Natural killer cell (primary cell): ENCODE data around the gene ETV6. TPM values are rescaled to one million over a fixed set of nuclear protein-coding genes. Genes with fewer than 3 reads are reported as not detected.

Source experiments
- ATAC-seq, 3 donors: fragments of 150-1000 bp in 2 of 3; fragments of 200-7000 bp in 1 of 3; cut with Tn5 transposase; 1 replicate in 1 of 3; 2 replicates in 2 of 3; pipeline ENCODE4 v1.10.0; 2021; ENCODE audit warnings: mild to moderate bottlenecking in 2 of 3, moderate library complexity in 2 of 3
- DNase-seq, 2 donors: peaks; one replicate each; pipeline versions ENCODE4 v3.0.0 to v3.0.0-alpha.2; 2013 to 2021; ENCODE audit warnings: mixed read lengths in 1 of 2
- H3K27ac ChIP-seq: one replicate; pipeline ENCODE4 v1.5.1; 2013; ENCODE audit warnings: mild to moderate bottlenecking, low read length
- H3K27me3 ChIP-seq: one replicate; pipeline ENCODE4 v1.6.1; 2013; ENCODE audit warnings: low read length; ENCODE audit not compliant: control insufficient read depth, insufficient read depth
- H3K36me3 ChIP-seq: one replicate; pipeline ENCODE4 v1.6.1; 2013; ENCODE audit warnings: low read length; ENCODE audit not compliant: control insufficient read depth, insufficient read depth
- H3K4me1 ChIP-seq: one replicate; pipeline ENCODE4 v1.6.1; 2013; ENCODE audit warnings: low read length; ENCODE audit not compliant: control insufficient read depth, insufficient read depth
- H3K4me3 ChIP-seq: one replicate; pipeline ENCODE4 v1.5.1; 2013; ENCODE audit warnings: low read length
- H3K9me3 ChIP-seq: one replicate; pipeline ENCODE4 v1.6.1; 2013; ENCODE audit warnings: low read length; ENCODE audit not compliant: control insufficient read depth, insufficient read depth
- H3K27ac Mint-ChIP-seq, 2 donors: one replicate each; pipeline ENCODE4 v1.8.0; 2022; ENCODE audit warnings: mild to moderate bottlenecking in 2 of 2, mixed read lengths in 2 of 2, moderate library complexity in 1 of 2
- H3K27me3 Mint-ChIP-seq, 2 donors: one replicate each; pipeline ENCODE4 v1.8.0; 2022; ENCODE audit warnings: low read depth in 2 of 2, mixed read lengths in 2 of 2
- H3K36me3 Mint-ChIP-seq: one replicate; pipeline ENCODE4 v1.8.0; 2022; ENCODE audit warnings: mixed read lengths
- H3K4me1 Mint-ChIP-seq, 2 donors: one replicate each; pipeline ENCODE4 v1.8.0; 2022; ENCODE audit warnings: mixed read lengths in 2 of 2
- H3K4me3 Mint-ChIP-seq: one replicate; pipeline ENCODE4 v1.8.0; 2022; ENCODE audit warnings: mild to moderate bottlenecking, moderate library complexity, mixed read lengths
- H3K9me3 Mint-ChIP-seq, 2 donors: one replicate each; pipeline ENCODE4 v1.8.0; 2022; ENCODE audit warnings: mixed read lengths in 2 of 2
- CTCF ChIP-seq: fragments of 200-600 bp; IDR thresholded peaks from one replicate; pipeline ENCODE4 v1.8.0; 2022; ENCODE audit warnings: antibody characterized with exemption
- WGBS: methylation state at CpG from one replicate; pipeline ENCODE4 v1.1.7; 2013; ENCODE audit warnings: missing lambda C conversion rate; ENCODE audit not compliant: insufficient coverage; 5-methylcytosine and 5-hydroxymethylcytosine counted together
- intact Hi-C: fragments of 100-400 bp; cut with micrococcal nuclease; formaldehyde crosslinking; loops from one replicate; pipeline ENCODE4 v1.14.2; 2022
- total RNA-seq, 4 donors: library from RNA; stranded (reverse); fragments of 120-200 nt in 1 of 4; gene quantifications; one replicate each; pipeline versions ENCODE4 v1.2.3 to v1.2.4, GENCODE V29; 2013 to 2022

The ETV6 gene
- total RNA-seq, 3 donors from 2014 or later (not counting 1 experiment from before 2014, with no cell fraction given) = 38.9 to 49.5 (median 40.6) TPM

GRCh38 chr12:11756022-11756421 lies 106.5 kb downstream of the ETV6 start:
- H3K9me3 Mint-ChIP-seq = no peaks in the 10 kb centered on the region
- H3K27me3 Mint-ChIP-seq = no peaks in the 10 kb centered on the region
- Histone ChIP-seq H3K27me3 (no peaks in the 10 kb centered on the region), H3K36me3 (peaks cover 17% of the 10 kb centered on the region), H3K4me3 (no peak overlapping the region), H3K4me1 (peaks cover 24% of the 10 kb centered on the region), H3K27ac (no peak overlapping the region), H3K9me3 (no peaks in the 10 kb centered on the region)
- H3K4me1 Mint-ChIP-seq = peaks cover 22 to 24% of the 10 kb centered on the region in 2 donors
- ATAC-seq (no peak), DNase-seq (no peak)
- intact Hi-C loops = no loop called here
- TF ChIP-seq CTCF = no peak
- no peak overlapping the region for H3K27ac Mint-ChIP-seq
- H3K4me3 Mint-ChIP-seq = no peak overlapping the region
- peaks cover 16% of the 10 kb centered on the region for H3K36me3 Mint-ChIP-seq
- WGBS = no CpG with 5 or more reads among the region's 2 CpGs

GRCh38 chr12:11756523-11756922 lies 107.0 kb downstream of the ETV6 start:
- peaks cover 17 to 21% of the 10 kb centered on the region in 2 donors for H3K4me1 Mint-ChIP-seq
- intact Hi-C loops = no loop called here
- peaks cover 17% of the 10 kb centered on the region for H3K36me3 ChIP-seq
- no peaks in the 10 kb centered on the region for H3K27me3 Mint-ChIP-seq
- no peaks in the 10 kb centered on the region for H3K9me3 ChIP-seq
- H3K4me1 ChIP-seq = peaks cover 24% of the 10 kb centered on the region
- no peak overlapping the region for H3K27ac Mint-ChIP-seq
- H3K36me3 Mint-ChIP-seq = peaks cover 16% of the 10 kb centered on the region
- H3K4me3 ChIP-seq = no peak overlapping the region
- ATAC-seq = no peak
- no peaks in the 10 kb centered on the region for H3K9me3 Mint-ChIP-seq
- TF ChIP-seq CTCF = no peak
- DNase-seq = no peak
- H3K27ac ChIP-seq = no peak overlapping the region
- no peaks in the 10 kb centered on the region for H3K27me3 ChIP-seq
- 98% methylated on average over 5 of the region's 6 CpGs for WGBS
- H3K4me3 Mint-ChIP-seq = no peak overlapping the region

GRCh38 chr12:11757095-11757494 lies 107.6 kb downstream of the ETV6 start:
- Histone ChIP-seq H3K36me3 (peaks cover 17% of the 10 kb centered on the region), H3K27me3 (no peaks in the 10 kb centered on the region), H3K27ac (no peak overlapping the region), H3K4me1 (peaks cover 27% of the 10 kb centered on the region), H3K4me3 (no peak overlapping the region), H3K9me3 (no peaks in the 10 kb centered on the region)
- intact Hi-C loops = no loop called here
- Mint-ChIP-seq H3K4me3 (no peak overlapping the region), H3K4me1 (peaks cover 13 to 15% of the 10 kb centered on the region in 2 donors), H3K27ac (no peak overlapping the region), H3K9me3 (no peaks in the 10 kb centered on the region), H3K27me3 (no peaks in the 10 kb centered on the region), H3K36me3 (peaks cover 16% of the 10 kb centered on the region)
- WGBS = 89% methylated on average over 3 of the region's 7 CpGs
- no peak for DNase-seq
- ATAC-seq = no peak
- TF ChIP-seq CTCF = no peak

- no peaks in the 10 kb centered on the region for H3K27me3 Mint-ChIP-seq
- Histone ChIP-seq H3K9me3 (no peaks in the 10 kb centered on the region), H3K4me3 (no peak overlapping the region), H3K4me1 (peaks cover 27% of the 10 kb centered on the region), H3K27ac (no peak overlapping the region), H3K27me3 (no peaks in the 10 kb centered on the region), H3K36me3 (peaks cover 17% of the 10 kb centered on the region)
- intact Hi-C loops = no loop called here
- no peak for TF ChIP-seq CTCF
- DNase-seq = no peak
- H3K4me3 Mint-ChIP-seq = no peak overlapping the region
- ATAC-seq = no peak
- H3K27ac Mint-ChIP-seq = no peak overlapping the region
- peaks cover 13 to 15% of the 10 kb centered on the region in 2 donors for H3K4me1 Mint-ChIP-seq
- H3K36me3 Mint-ChIP-seq = peaks cover 16% of the 10 kb centered on the region
- no peaks in the 10 kb centered on the region for H3K9me3 Mint-ChIP-seq
- 98% methylated on average over 6 of the region's 6 CpGs for WGBS
Observed at GRCh38 chr12:11757531-11757930, 108.1 kb downstream of the ETV6 start.
